Activated T-cell treated with anti-CD3 and anti-CD28 coated beads for 48 hours (primary cell): Measurements from ENCODE around the gene TTC4.

Source experiments
- DNase-seq: peaks from one replicate; pipeline ENCODE4 v3.0.0-alpha.2; 2020; ENCODE audit warnings: low read depth

Gene TTC4

GRCh38 chr1:54715493-54716298 is at the start of gene TTC4:
Gene TTC4 (plus strand): TSS chr1:54715861. CDS start chr1:54715909, 48 bp downstream.
- peak; percentile 86 for DNase-seq

GRCh38 chr1:54666333-54666732 is 49.3 kb upstream of the TTC4 start:
- no peak for DNase-seq

GRCh38 chr1:54667797-54668196 is 47.9 kb upstream of the TTC4 start:
- DNase-seq: no peak

GRCh38 chr1:54668567-54668966 is 47.1 kb upstream of the TTC4 start:
- no peak for DNase-seq

- peak; percentile 66 for DNase-seq
Measured at GRCh38 chr1:54671985-54672608, 43.6 kb upstream of the TTC4 start.

- DNase-seq: no peak
Measured at GRCh38 chr1:54678776-54679643, 36.7 kb upstream of the TTC4 start.

- no peak for DNase-seq
Measured at GRCh38 chr1:54679706-54680105, 36.0 kb upstream of the TTC4 start.

GRCh38 chr1:54680387-54680786 is 35.3 kb upstream of the TTC4 start:
- no peak for DNase-seq

GRCh38 chr1:54681358-54681757 is 34.3 kb upstream of the TTC4 start:
- no peak for DNase-seq

- DNase-seq: no peak
Measured at GRCh38 chr1:54683453-54683852, 32.2 kb upstream of the TTC4 start.

- DNase-seq: no peak
Measured at GRCh38 chr1:54685335-54685905, 30.2 kb upstream of the TTC4 start.

GRCh38 chr1:54686155-54686554 is 29.5 kb upstream of the TTC4 start:
- DNase-seq: no peak

GRCh38 chr1:54694771-54695170 is 20.9 kb upstream of the TTC4 start:
- no peak for DNase-seq

- DNase-seq: no peak
Measured at GRCh38 chr1:54695221-54695620, 20.4 kb upstream of the TTC4 start.

- no peak for DNase-seq
Measured at GRCh38 chr1:54695764-54696163, 19.9 kb upstream of the TTC4 start.

GRCh38 chr1:54696262-54696661 is 19.4 kb upstream of the TTC4 start:
- DNase-seq: no peak

- no peak for DNase-seq
Measured at GRCh38 chr1:54697896-54698295, 17.8 kb upstream of the TTC4 start.

GRCh38 chr1:54698346-54698745 is 17.3 kb upstream of the TTC4 start:
- DNase-seq: no peak

GRCh38 chr1:54699936-54700525 is 15.6 kb upstream of the TTC4 start:
- DNase-seq: no peak

GRCh38 chr1:54701066-54701465 is 14.6 kb upstream of the TTC4 start:
- no peak for DNase-seq

- DNase-seq: no peak
Measured at GRCh38 chr1:54701996-54702395, 13.7 kb upstream of the TTC4 start.

GRCh38 chr1:54703471-54703870 is 12.2 kb upstream of the TTC4 start:
- no peak for DNase-seq
